ENCODE data around the gene ZDBF2.

- TF ChIP-seq, protein P1, sequence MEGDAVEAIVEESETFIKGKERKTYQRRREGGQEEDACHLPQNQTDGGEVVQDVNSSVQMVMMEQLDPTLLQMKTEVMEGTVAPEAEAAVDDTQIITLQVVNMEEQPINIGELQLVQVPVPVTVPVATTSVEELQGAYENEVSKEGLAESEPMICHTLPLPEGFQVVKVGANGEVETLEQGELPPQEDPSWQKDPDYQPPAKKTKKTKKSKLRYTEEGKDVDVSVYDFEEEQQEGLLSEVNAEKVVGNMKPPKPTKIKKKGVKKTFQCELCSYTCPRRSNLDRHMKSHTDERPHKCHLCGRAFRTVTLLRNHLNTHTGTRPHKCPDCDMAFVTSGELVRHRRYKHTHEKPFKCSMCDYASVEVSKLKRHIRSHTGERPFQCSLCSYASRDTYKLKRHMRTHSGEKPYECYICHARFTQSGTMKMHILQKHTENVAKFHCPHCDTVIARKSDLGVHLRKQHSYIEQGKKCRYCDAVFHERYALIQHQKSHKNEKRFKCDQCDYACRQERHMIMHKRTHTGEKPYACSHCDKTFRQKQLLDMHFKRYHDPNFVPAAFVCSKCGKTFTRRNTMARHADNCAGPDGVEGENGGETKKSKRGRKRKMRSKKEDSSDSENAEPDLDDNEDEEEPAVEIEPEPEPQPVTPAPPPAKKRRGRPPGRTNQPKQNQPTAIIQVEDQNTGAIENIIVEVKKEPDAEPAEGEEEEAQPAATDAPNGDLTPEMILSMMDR (conservative IDR thresholded peaks at IDR 0.05; ENCODE audit: low read depth, low read length): no peak
- TF ChIP-seq EZH2 (IDR thresholded peaks at IDR 0.05; ENCODE audit: borderline replicate concordance, low read depth, low read length, poor library complexity, severe bottlenecking): no peak
These were observed 41.7 kb downstream of the ZDBF2 start for GRCh38 chr2:206316141-206316540.

Data from A673 (cell line).